IPS-18a (cell line): ENCODE results near the gene CLCN1.
"Not testable (repeated sequence)": the region's sequence is repeated elsewhere in the genome, so short reads cannot be mapped to it uniquely, and the experiment has no call there.

Source experiments
- H3K27ac ChIP-seq: one replicate; pipeline ENCODE4 v1.5.1; 2013; ENCODE audit warnings: low read length
- H3K27me3 ChIP-seq: one replicate; pipeline ENCODE4 v1.6.1; 2013; ENCODE audit warnings: mild to moderate bottlenecking, low read length; ENCODE audit not compliant: control insufficient read depth, insufficient read depth
- H3K36me3 ChIP-seq: one replicate; pipeline ENCODE4 v1.6.1; 2013; ENCODE audit warnings: low read depth, low read length; ENCODE audit not compliant: control insufficient read depth
- H3K4me1 ChIP-seq: one replicate; pipeline ENCODE4 v1.6.1; 2013; ENCODE audit warnings: low read depth, low read length; ENCODE audit not compliant: control insufficient read depth
- H3K4me3 ChIP-seq: one replicate; pipeline ENCODE4 v1.5.1; 2013; ENCODE audit warnings: low read length
- H3K9ac ChIP-seq: one replicate; pipeline ENCODE4 v1.6.1; 2013; ENCODE audit warnings: mild to moderate bottlenecking, low read length, moderate library complexity
- H3K9me3 ChIP-seq: one replicate; pipeline ENCODE4 v1.6.1; 2013; ENCODE audit warnings: low read depth, low read length; ENCODE audit not compliant: control insufficient read depth

Gene CLCN1

DNA sequence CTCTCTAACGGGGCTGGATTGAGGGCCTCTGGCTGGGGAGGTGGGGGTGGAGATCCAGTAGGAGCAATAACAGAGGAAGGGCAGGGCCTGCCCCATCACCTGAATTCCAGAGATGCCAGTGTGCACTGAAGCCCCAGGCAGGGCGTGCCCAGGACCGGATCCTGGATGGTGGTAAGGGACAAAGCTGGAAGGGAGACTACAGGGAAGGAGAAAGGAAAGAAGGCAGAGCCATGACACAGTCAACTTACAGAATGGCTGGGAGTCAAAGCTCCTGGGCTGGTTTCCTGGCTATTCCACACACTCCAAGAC lies 30.5 kb upstream of the CLCN1 start:
- Histone ChIP-seq H3K27me3 (peaks cover 18% of the 10 kb centered on the region), H3K27ac (no peak overlapping the region), H3K9me3 (no peaks in the 10 kb centered on the region), H3K4me3 (no peak overlapping the region), H3K9ac (no peak overlapping the region), H3K4me1 (peaks cover 22% of the 10 kb centered on the region), H3K36me3 (peaks cover 3% of the 10 kb centered on the region)

DNA sequence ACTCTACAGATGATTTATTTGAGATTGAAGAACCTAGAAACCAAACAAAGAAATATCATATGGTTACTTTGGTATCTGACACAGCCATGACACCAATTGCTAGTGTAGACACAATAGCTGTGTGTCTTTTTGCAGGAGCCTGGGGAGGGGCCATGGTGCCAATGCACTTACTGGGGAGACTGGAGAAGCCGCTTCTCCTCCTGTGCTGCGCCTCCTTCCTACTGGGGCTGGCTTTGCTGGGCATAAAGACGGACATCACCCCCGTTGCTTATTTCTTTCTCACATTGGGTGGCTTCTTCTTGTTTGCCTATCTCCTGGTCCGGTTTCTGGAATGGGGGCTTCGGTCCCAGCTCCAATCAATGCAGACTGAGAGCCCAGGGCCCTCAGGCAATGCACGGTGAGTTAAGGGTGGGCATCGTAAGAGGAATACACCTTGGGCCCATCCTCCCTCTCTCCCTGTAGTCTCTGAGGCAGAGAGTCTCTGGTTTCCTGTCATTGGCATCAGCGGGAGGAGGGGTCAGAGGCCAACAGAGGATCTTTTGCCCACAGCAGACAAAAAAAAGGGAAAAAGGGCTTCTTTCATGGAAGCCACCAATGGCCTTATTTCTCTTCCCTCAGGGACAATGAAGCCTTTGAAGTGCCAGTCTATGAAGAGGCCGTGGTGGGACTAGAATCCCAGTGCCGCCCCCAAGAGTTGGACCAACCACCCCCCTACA lies 29.9 kb upstream of the CLCN1 start:
- H3K9ac ChIP-seq: no peak overlapping the region
- peaks cover 22% of the 10 kb centered on the region for H3K4me1 ChIP-seq
- no peaks in the 10 kb centered on the region for H3K9me3 ChIP-seq
- H3K36me3 ChIP-seq: peaks cover 8% of the 10 kb centered on the region
- H3K27me3 ChIP-seq: peaks cover 18% of the 10 kb centered on the region
- H3K4me3 ChIP-seq: no peak overlapping the region
- H3K27ac ChIP-seq: no peak overlapping the region

GRCh38 chr7:143286522-143286890 lies 29.4 kb upstream of the CLCN1 start:
- peaks cover 13% of the 10 kb centered on the region for H3K36me3 ChIP-seq
- H3K9me3 ChIP-seq: no peaks in the 10 kb centered on the region
- H3K4me3 ChIP-seq: no peak overlapping the region
- peaks cover 18% of the 10 kb centered on the region for H3K27me3 ChIP-seq
- peaks cover 22% of the 10 kb centered on the region for H3K4me1 ChIP-seq
- no peak overlapping the region for H3K9ac ChIP-seq
- H3K27ac ChIP-seq: no peak overlapping the region

GRCh38 chr7:143287339-143287934 lies 28.5 kb upstream of the CLCN1 start:
- Histone ChIP-seq H3K27ac (no peak overlapping the region), H3K9ac (no peak overlapping the region)

GRCh38 chr7:143287935-143288826 lies 27.7 kb upstream of the CLCN1 start, which contains the start of gene CASP2:
Gene CASP2 (plus strand): TSS chr7:143288351. CDS start chr7:143288456, 105 bp downstream.
- Histone ChIP-seq H3K4me1 (peaks cover 22% of the 10 kb centered on the region), H3K36me3 (peaks cover 28% of the 10 kb centered on the region), H3K9me3 (no peaks in the 10 kb centered on the region), H3K4me3 (peak within 1 kb of the TSS; percentile 86), H3K27me3 (peaks cover 18% of the 10 kb centered on the region), H3K9ac (peak within 1 kb of the TSS; percentile 95), H3K27ac (peak within 1 kb of the TSS; percentile 49)

More at GRCh38 chr7:143287339-143287934, 28.5 kb upstream of the CLCN1 start:
- Histone ChIP-seq H3K4me3 (no peak overlapping the region), H3K4me1 (peaks cover 22% of the 10 kb centered on the region), H3K36me3 (peaks cover 23% of the 10 kb centered on the region), H3K9me3 (no peaks in the 10 kb centered on the region), H3K27me3 (peaks cover 18% of the 10 kb centered on the region)

DNA sequence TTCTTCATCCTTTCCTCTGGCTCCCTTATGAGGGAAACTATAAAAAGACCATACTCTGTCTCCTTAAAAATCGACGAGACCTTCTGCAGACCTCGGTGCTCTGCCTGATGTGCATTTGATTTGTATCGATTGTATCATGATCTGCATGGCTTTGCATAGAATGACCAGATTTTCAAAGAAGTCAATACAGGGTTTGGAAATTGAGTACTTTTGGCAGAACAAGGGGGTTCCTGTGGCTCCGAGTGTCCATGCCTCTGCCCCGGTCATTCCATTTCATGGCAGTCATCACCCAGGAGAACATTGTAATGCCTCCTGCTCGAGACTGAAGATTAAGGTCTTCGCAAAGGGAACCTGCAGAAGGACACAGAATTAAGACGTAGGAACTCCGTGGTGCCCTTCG lies 27.1 kb upstream of the CLCN1 start:
- H3K4me1 ChIP-seq: peaks cover 15% of the 10 kb centered on the region
- peak overlapping the region; percentile 86 for H3K4me3 ChIP-seq
- peaks cover 35% of the 10 kb centered on the region for H3K36me3 ChIP-seq
- peak overlapping the region; percentile 95 for H3K9ac ChIP-seq
- H3K27me3 ChIP-seq: peaks cover 18% of the 10 kb centered on the region
- H3K27ac ChIP-seq: peak overlapping the region; percentile 49
- no peaks in the 10 kb centered on the region for H3K9me3 ChIP-seq

DNA sequence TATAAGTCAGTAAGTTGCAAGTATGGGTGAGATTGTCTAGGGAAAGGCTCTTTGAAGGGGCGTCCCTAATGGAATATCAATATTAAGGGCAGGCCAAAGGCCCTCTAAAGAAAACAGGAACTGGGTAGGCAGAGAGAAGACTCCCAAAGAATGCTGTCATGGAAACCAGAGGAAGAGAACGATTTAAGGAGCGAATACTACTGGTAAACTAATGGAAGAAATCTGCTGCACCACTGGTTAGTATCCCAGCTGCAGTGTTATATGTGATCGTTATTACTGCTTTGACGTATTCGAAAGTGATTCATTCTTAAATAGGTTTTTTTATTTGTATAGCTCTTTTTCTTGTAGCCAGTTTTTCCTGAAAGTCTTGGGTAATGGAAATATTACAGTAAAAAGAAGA lies 26.5 kb upstream of the CLCN1 start:
- Histone ChIP-seq H3K36me3 (peaks cover 41% of the 10 kb centered on the region), H3K4me3 (peak overlapping the region; percentile 86), H3K27ac (no peak overlapping the region), H3K9ac (peak overlapping the region; percentile 95), H3K9me3 (no peaks in the 10 kb centered on the region), H3K27me3 (peaks cover 18% of the 10 kb centered on the region), H3K4me1 (peaks cover 11% of the 10 kb centered on the region)

GRCh38 chr7:143289888-143290287 lies 26.0 kb upstream of the CLCN1 start:
- H3K4me3 ChIP-seq: peak overlapping the region; percentile 86
- H3K9me3 ChIP-seq, H3K4me1 ChIP-seq, H3K27ac ChIP-seq: not testable (repeated sequence)
- peak overlapping the region; percentile 95 for H3K9ac ChIP-seq
- H3K36me3 ChIP-seq: peaks cover 45% of the 10 kb centered on the region
- H3K27me3 ChIP-seq: peaks cover 18% of the 10 kb centered on the region

GRCh38 chr7:143290293-143290692 lies 25.6 kb upstream of the CLCN1 start:
- Histone ChIP-seq H3K27ac (no peak overlapping the region), H3K9me3 (no peaks in the 10 kb centered on the region), H3K4me3 (no peak overlapping the region), H3K4me1 (peaks cover 6% of the 10 kb centered on the region), H3K9ac (no peak overlapping the region), H3K36me3 (peaks cover 49% of the 10 kb centered on the region), H3K27me3 (peaks cover 18% of the 10 kb centered on the region)

DNA sequence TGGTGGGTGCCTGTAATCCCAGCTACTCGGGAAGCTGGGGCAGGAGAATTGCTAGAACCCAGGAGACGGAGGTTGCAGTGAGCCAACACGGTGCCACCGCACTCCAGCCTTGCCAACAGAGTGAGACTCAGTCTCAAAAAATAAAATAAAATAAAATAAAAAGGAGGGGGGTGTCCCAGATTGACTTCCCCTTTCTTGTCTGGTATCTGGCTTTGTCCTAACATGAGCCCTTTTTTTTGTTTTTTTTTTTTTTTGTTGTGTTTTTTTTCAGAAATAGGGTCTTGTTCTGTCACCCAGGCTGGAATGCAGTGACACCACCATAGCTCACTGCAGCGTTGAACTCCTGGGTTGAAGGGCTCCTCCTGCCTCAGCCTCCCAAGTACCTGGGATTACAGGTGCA lies 23.0 kb upstream of the CLCN1 start:
- H3K9me3 ChIP-seq: no peaks in the 10 kb centered on the region

DNA sequence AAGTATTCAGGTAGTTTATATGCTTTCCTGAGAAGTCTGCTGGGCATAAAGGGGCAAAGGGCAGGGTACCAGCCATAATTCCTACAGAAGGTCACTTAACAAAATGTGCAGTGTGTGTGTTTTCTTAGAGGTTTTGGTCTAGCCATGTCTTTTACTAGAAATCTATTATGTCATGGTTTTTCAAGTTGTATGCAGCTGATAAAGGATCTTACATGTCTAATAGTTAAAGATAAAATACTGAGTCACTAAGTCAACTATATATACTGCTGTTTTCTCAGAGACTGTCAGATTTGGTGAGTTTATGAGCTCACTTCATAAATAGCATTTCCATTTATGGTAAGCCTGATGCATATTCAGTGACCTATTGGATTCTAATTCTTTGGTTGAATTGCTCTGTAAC lies 20.0 kb upstream of the CLCN1 start:
- Histone ChIP-seq H3K9ac (no peak overlapping the region), H3K9me3 (no peaks in the 10 kb centered on the region), H3K27ac (no peak overlapping the region), H3K36me3 (peaks cover 85% of the 10 kb centered on the region), H3K27me3 (no peaks in the 10 kb centered on the region), H3K4me3 (no peak overlapping the region), H3K4me1 (no peaks in the 10 kb centered on the region)

More for the DNA sequence above, 23.0 kb upstream of the CLCN1 start:
- no peak overlapping the region for H3K9ac ChIP-seq
- H3K27me3 ChIP-seq: no peaks in the 10 kb centered on the region
- no peak overlapping the region for H3K27ac ChIP-seq
- peaks cover 6% of the 10 kb centered on the region for H3K4me1 ChIP-seq
- H3K4me3 ChIP-seq: no peak overlapping the region
- peaks cover 71% of the 10 kb centered on the region for H3K36me3 ChIP-seq
